Nephron progenitor cell (in vitro differentiated cells): ENCODE results near the gene UVRAG.
"Not testable (repeated sequence)": the region's sequence is repeated elsewhere in the genome, so short reads cannot be mapped to it uniquely, and the experiment has no call there.

ENCODE experiments used
- DNase-seq: peaks from one replicate; pipeline ENCODE4 v3.0.0; 2021
- H3K27ac Mint-ChIP-seq: 2 replicates; pipeline ENCODE4 v1.8.0; 2021; ENCODE audit warnings: mild to moderate bottlenecking, moderate library complexity, mixed read lengths
- H3K27me3 Mint-ChIP-seq: 2 replicates; pipeline ENCODE4 v1.8.0; 2021; ENCODE audit warnings: mild to moderate bottlenecking, low read depth, mixed read lengths; ENCODE audit not compliant: poor library complexity
- H3K36me3 Mint-ChIP-seq: 2 replicates; pipeline ENCODE4 v1.8.0; 2021; ENCODE audit warnings: low read depth, mixed read lengths
- H3K4me1 Mint-ChIP-seq: 2 replicates; pipeline ENCODE4 v1.8.0; 2021; ENCODE audit warnings: mixed read lengths
- H3K4me3 Mint-ChIP-seq: 2 replicates; pipeline ENCODE4 v1.8.0; 2021; ENCODE audit warnings: mild to moderate bottlenecking, moderate library complexity, mixed read lengths
- H3K9me3 Mint-ChIP-seq: 2 replicates; pipeline ENCODE4 v1.8.0; 2021; ENCODE audit warnings: mild to moderate bottlenecking, moderate library complexity, mixed read lengths
- CTCF ChIP-seq: fragments of 200-600 bp; sonication (generic); IDR thresholded peaks from 2 replicates; pipeline ENCODE4 v1.5.0; 2021; ENCODE audit warnings: antibody characterized with exemption

UVRAG gene

GRCh38 chr11:75868990-75869389 lies 54.0 kb downstream of the UVRAG start:
- Mint-ChIP-seq H3K9me3 (no peaks in the 10 kb centered on the region), H3K36me3 (peaks cover 4% of the 10 kb centered on the region), H3K4me3 (no peak overlapping the region), H3K27me3 (no peaks in the 10 kb centered on the region), H3K4me1 (peaks cover 6% of the 10 kb centered on the region), H3K27ac (no peak overlapping the region)
- DNase-seq = no peak
- TF ChIP-seq CTCF = no peak

GRCh38 chr11:75869661-75870455 lies 54.8 kb downstream of the UVRAG start:
- Mint-ChIP-seq H3K36me3 (peaks cover 4% of the 10 kb centered on the region), H3K27me3 (no peaks in the 10 kb centered on the region), H3K4me1 (peaks cover 9% of the 10 kb centered on the region), H3K4me3 (no peak overlapping the region), H3K9me3 (no peaks in the 10 kb centered on the region), H3K27ac (no peak overlapping the region)
- DNase-seq = no peak
- TF ChIP-seq CTCF = no peak

- Mint-ChIP-seq H3K4me1 (peaks cover 10% of the 10 kb centered on the region), H3K27ac (no peak overlapping the region), H3K36me3 (no peaks in the 10 kb centered on the region), H3K4me3 (no peak overlapping the region), H3K9me3 (no peaks in the 10 kb centered on the region), H3K27me3 (no peaks in the 10 kb centered on the region)
- DNase-seq = no peak
- TF ChIP-seq CTCF = no peak
These were observed 57.9 kb downstream of the UVRAG start for GRCh38 chr11:75872887-75873416.

GRCh38 chr11:75873417-75874221 lies 58.6 kb downstream of the UVRAG start:
- TF ChIP-seq CTCF = no peak
- peaks cover under 1% of the 10 kb centered on the region for H3K9me3 Mint-ChIP-seq
- H3K27ac Mint-ChIP-seq = no peak overlapping the region
- peaks cover under 1% of the 10 kb centered on the region for H3K36me3 Mint-ChIP-seq
- DNase-seq = no peak
- no peaks in the 10 kb centered on the region for H3K27me3 Mint-ChIP-seq
- no peak overlapping the region for H3K4me3 Mint-ChIP-seq
- H3K4me1 Mint-ChIP-seq = peaks cover 10% of the 10 kb centered on the region

GRCh38 chr11:75874684-75875341 lies 59.8 kb downstream of the UVRAG start:
- no peak for TF ChIP-seq CTCF
- no peak for DNase-seq
- H3K27me3 Mint-ChIP-seq = no peaks in the 10 kb centered on the region
- H3K4me3 Mint-ChIP-seq = no peak overlapping the region
- peaks cover 10% of the 10 kb centered on the region for H3K4me1 Mint-ChIP-seq
- peaks cover 12% of the 10 kb centered on the region for H3K36me3 Mint-ChIP-seq
- peaks cover 9% of the 10 kb centered on the region for H3K9me3 Mint-ChIP-seq
- H3K27ac Mint-ChIP-seq = peak overlapping the region; percentile 77

GRCh38 chr11:75877327-75877726 lies 62.3 kb downstream of the UVRAG start:
- not testable (repeated sequence) for H3K27ac Mint-ChIP-seq, H3K27me3 Mint-ChIP-seq

GRCh38 chr11:75877931-75878330 lies 62.9 kb downstream of the UVRAG start:
- H3K9me3 Mint-ChIP-seq, DNase-seq, H3K27me3 Mint-ChIP-seq, H3K27ac Mint-ChIP-seq, H3K4me3 Mint-ChIP-seq: not testable (repeated sequence)
- Mint-ChIP-seq H3K36me3 (peaks cover 27% of the 10 kb centered on the region), H3K4me1 (peaks cover 10% of the 10 kb centered on the region)

More at GRCh38 chr11:75877327-75877726, 62.3 kb downstream of the UVRAG start:
- H3K9me3 Mint-ChIP-seq, DNase-seq, H3K4me3 Mint-ChIP-seq: not testable (repeated sequence)
- H3K4me1 Mint-ChIP-seq = peaks cover 10% of the 10 kb centered on the region
- H3K36me3 Mint-ChIP-seq = peaks cover 23% of the 10 kb centered on the region
